ENCODE measurements around the gene PCID2. TPM values are rescaled to one million over a fixed set of nuclear protein-coding genes. Genes with fewer than 3 reads are reported as not detected.
"Not testable (repeated sequence)": the region's sequence is repeated elsewhere in the genome, so short reads cannot be mapped to it uniquely, and the experiment has no call there.

PCID2 gene
- total RNA-seq, 1 donor from 2014 or later = 53.4 TPM

DNA sequence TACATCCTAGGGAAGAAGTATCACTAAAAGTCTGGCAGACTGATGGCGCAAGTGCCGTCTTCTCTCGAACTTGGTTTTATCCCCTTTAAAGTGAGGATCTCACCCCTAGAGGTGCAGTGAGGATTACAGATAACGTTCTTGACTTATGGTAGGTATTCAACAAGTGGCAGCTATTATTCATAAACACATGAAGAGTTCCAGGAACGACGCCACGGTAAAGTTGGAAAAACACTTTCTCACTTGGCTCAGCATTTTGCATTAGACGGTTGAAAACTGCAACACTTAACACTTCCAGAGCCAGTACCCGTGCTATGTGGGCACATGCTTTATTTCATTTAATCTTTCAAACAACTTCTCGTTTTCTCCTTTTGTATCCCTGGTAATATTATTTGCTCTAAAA lies 41.3 kb downstream of the PCID2 start:
- DNase-seq (ENCODE audit: low read depth, low spot score) = no peak

DNA sequence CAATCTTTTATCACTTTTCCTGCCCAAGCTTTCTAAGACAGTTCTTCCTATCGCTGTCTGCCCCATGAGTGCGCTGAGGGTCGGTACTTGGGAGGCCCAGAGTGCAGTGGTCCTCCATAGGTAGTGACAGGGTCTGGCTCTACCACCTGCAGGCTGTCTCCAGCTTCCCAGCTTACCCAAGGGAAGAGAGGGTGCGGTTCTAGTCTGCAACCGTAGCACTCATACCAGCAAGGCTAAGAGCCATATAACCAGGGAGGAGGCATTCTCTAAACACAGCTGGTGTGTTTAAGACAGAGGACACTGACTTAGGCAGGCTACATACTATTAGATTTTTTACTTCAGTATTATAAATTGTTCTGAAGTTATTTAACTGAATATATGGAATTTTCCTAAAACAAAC lies 41.8 kb downstream of the PCID2 start:
- DNase-seq (ENCODE audit: low read depth, low spot score) = no peak

DNA sequence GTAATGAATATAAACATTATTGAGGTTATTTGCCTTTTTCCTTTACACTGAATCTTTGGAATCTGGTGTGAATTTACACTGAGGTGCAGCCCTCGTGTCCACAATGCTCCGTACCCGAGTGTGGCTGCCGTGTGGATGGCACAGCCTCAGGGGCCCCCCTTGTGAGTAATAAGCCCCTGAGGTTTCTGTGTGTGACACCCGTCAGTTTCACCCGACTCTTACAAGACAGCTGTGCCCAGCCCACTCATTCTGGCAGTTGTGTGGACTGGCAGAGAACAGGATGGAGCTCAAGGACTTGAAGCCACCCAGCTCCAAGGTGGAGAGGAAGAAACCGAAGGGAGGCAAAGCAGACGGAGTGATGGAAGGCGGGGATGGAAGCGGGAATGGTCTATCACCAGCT lies 42.2 kb downstream of the PCID2 start:
- DNase-seq (ENCODE audit: low read depth, low spot score) = no peak

GRCh38 chr13:113164492-113164891 lies 44.0 kb downstream of the PCID2 start:
- no peak for DNase-seq (ENCODE audit: low read depth, low spot score)

GRCh38 chr13:113162783-113163685 lies 45.4 kb downstream of the PCID2 start:
- no peak for DNase-seq (ENCODE audit: low read depth, low spot score)

DNA sequence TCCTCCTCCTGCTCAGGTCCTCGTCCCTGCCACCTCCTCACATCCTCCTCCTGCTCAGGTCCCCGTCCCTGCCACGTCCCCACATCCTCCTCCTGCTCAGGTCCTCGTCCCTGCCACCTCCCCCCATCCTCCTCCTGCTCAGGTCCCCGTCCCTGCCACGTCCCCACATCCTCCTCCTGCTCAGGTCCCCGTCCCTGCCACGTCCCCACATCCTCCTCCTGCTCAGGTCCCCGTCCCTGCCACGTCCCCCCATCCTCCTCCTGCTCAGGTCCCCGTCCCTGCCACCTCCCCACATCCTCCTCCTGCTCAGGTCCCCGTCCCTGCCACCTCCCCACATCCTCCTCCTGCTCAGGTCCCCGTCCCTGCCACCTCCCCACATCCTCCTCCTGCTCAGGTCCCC lies 46.5 kb downstream of the PCID2 start:
- not testable (repeated sequence) for DNase-seq (ENCODE audit: low read depth, low spot score)

GRCh38 chr13:113161433-113161832 lies 47.0 kb downstream of the PCID2 start:
- DNase-seq (ENCODE audit: low read depth, low spot score) = no peak

- DNase-seq (ENCODE audit: low read depth, low spot score) = no peak
Measured at GRCh38 chr13:113160983-113161382, 47.5 kb downstream of the PCID2 start.

GRCh38 chr13:113159701-113160100 lies 48.8 kb downstream of the PCID2 start:
- DNase-seq (ENCODE audit: low read depth, low spot score) = no peak

DNA sequence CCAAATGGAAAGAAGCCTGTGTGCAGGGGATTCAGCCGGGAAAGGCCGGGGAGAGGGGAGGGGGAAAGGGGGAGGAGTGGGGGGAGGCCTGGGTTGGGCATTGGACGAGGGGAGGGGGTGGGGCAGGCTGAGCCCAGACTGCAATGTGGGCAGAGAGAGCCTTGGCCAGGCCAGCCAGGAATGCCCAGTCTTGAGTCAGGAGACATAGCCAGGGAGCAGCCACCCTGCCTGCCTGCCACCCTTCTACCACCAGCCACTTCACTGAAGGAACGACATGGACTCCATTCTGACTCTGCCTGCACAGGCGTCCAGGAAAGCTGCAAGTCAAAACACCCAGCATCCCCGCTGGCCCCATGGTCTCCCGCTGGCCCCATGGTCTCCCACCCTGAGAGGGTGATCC lies 49.5 kb downstream of the PCID2 start:
- DNase-seq (ENCODE audit: low read depth, low spot score) = no peak

- no peak for DNase-seq (ENCODE audit: low read depth, low spot score)
Measured at GRCh38 chr13:113157929-113158747, 50.3 kb downstream of the PCID2 start, which contains the start of gene PROZ. PROZ (plus strand) TSS chr13:113158648; CDS start chr13:113158661, 13 bp downstream.

DNA sequence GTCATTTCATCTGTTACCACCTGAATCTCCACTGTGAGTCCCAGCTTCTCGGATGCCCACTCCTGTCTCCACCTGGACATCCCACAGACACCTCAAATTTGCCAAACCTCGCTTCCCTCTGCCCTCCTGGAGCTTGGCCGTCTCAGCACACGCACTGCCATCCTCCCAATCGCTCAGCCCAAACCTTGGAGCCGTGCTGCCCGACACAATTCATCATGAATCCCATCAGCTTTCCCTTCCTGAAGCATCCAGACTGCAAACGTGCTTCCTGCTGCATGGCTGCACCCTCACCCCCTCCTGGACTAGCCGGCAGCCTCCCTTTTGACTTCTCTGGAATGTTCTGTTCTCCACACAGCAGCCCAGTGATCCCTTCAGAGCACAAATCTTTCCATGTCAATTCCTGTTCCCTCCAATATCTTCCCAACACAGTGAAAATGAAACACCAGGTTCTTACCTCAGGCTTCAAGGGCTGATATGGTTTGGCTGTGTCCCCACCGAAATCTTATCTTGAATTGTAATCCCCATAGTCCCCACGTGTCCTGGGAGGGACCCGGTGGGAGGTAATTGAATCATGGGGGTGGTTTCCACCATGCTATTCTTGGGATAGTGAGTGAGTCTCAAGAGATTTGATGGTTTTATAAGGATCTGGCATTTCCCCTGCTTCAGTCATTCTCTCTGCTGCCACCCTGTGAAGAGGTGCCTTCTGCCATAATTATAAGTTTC lies 51.1 kb downstream of the PCID2 start:
- DNase-seq (ENCODE audit: low read depth, low spot score) = no peak

GRCh38 chr13:113155982-113156655 lies 52.4 kb downstream of the PCID2 start:
- no peak for DNase-seq (ENCODE audit: low read depth, low spot score)

DNA sequence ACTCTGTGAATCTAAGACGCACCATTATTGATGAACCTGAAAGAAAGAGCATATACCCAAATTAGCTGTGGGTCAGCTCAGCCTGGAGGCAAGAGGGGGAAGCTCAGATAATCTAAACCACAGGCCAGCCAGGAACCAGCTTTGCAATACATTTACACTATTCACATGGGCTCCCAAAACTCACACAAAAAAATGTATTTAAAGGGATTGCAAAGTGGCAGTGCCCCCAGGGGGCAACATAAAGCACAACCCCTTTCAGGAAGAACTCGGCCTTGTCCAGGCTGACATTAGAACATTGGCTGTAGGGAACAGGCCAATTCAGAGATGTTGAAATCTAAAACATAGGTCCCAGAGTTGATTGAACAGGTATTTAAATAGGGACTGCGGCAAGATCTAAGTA lies 53.3 kb downstream of the PCID2 start:
- DNase-seq (ENCODE audit: low read depth, low spot score) = no peak

GRCh38 chr13:113153810-113154748 lies 54.4 kb downstream of the PCID2 start:
- DNase-seq (ENCODE audit: low read depth, low spot score) = no peak

GRCh38 chr13:113152984-113153809 lies 55.3 kb downstream of the PCID2 start:
- DNase-seq (ENCODE audit: low read depth, low spot score) = no peak

DNA sequence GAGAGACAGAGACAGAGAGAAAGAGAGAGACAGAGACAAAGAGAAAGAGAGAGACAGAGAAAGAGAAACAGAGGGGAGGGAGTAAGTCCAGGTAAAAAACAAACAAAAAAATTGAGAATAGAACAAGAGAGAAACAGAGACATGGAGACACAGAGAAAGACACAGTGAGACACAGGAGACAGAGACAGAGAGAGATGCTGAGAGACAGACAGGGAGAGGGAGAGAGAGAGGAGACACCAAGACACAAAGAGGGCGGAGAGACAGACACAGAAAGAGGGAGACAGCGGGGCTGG lies 55.8 kb downstream of the PCID2 start:
- no peak for DNase-seq (ENCODE audit: low read depth, low spot score)

GRCh38 chr13:113151745-113152690 lies 56.5 kb downstream of the PCID2 start:
- no peak for DNase-seq (ENCODE audit: low read depth, low spot score)

Data from pulmonary artery endothelial cell (primary cell).